Left ventricle myocardium inferior (tissue), 1 donor: ENCODE results near the gene ZMYND10. TPM values are rescaled to one million over a fixed set of nuclear protein-coding genes. Genes with fewer than 3 reads are reported as not detected.

Experiments used
- DNase-seq: peaks from one replicate; pipeline ENCODE4 v3.0.0-alpha.2; 2020
- H3K27ac ChIP-seq: fragments of 200-600 bp; replicated peaks from 2 replicates; pipeline ENCODE4 v1.8.0; 2021
- H3K27me3 ChIP-seq: fragments of 200-600 bp; 2 replicates; pipeline ENCODE4 v1.8.0; 2021; ENCODE audit warnings: low read depth
- H3K36me3 ChIP-seq: fragments of 200-600 bp; 2 replicates; pipeline ENCODE4 v1.8.0; 2021
- H3K4me1 ChIP-seq: fragments of 200-600 bp; 2 replicates; pipeline ENCODE4 v1.8.0; 2021
- H3K4me3 ChIP-seq: fragments of 200-600 bp; 2 replicates; pipeline ENCODE4 v1.8.0; 2021; ENCODE audit warnings: mild to moderate bottlenecking, moderate library complexity
- H3K9me3 ChIP-seq: fragments of 200-600 bp; replicated peaks from 2 replicates; pipeline ENCODE4 v1.8.0; 2021
- CTCF ChIP-seq: fragments of 200-600 bp; IDR thresholded peaks from 2 replicates; pipeline ENCODE4 v1.8.0; 2021; ENCODE audit warnings: antibody characterized with exemption, mild to moderate bottlenecking, borderline replicate concordance
- intact Hi-C: fragments of 100-400 bp; cut with micrococcal nuclease; formaldehyde crosslinking; loops from one replicate; pipeline ENCODE4 v1.11.0; 2022
- total RNA-seq: library from RNA; stranded (reverse); fragmentation: NEBNext Ultra II Directional; extraction: Animal tissue kit (Norgen Biotek cat#: 25700); gene quantifications from one replicate; pipeline ENCODE4 v1.2.1, GENCODE V29; 2021
- donor health status: DM: no; HTN: yes; CAD: no; lungs with severe emphysema.

ZMYND10 gene
- total RNA-seq, 1 donor from 2014 or later: not detected

GRCh38 chr3:50374363-50375257 is 29.1 kb upstream of the ZMYND10 start:
- DNase-seq: no peak
- intact Hi-C loops: no loop called here
- TF ChIP-seq CTCF: no peak
- no peaks in the 10 kb centered on the region for H3K9me3 ChIP-seq
- no peaks in the 10 kb centered on the region for H3K4me1 ChIP-seq
- no peak overlapping the region for H3K4me3 ChIP-seq
- H3K27me3 ChIP-seq: peaks cover 4% of the 10 kb centered on the region
- no peaks in the 10 kb centered on the region for H3K36me3 ChIP-seq
- H3K27ac ChIP-seq: no peak overlapping the region

- no peak for DNase-seq
- Histone ChIP-seq H3K9me3 (no peaks in the 10 kb centered on the region), H3K27me3 (peaks cover 4% of the 10 kb centered on the region), H3K4me3 (no peak overlapping the region), H3K27ac (no peak overlapping the region), H3K36me3 (no peaks in the 10 kb centered on the region), H3K4me1 (no peaks in the 10 kb centered on the region)
- no peak for TF ChIP-seq CTCF
- intact Hi-C loops: no loop called here
Observed at GRCh38 chr3:50373146-50374051, 27.9 kb upstream of the ZMYND10 start.

DNA sequence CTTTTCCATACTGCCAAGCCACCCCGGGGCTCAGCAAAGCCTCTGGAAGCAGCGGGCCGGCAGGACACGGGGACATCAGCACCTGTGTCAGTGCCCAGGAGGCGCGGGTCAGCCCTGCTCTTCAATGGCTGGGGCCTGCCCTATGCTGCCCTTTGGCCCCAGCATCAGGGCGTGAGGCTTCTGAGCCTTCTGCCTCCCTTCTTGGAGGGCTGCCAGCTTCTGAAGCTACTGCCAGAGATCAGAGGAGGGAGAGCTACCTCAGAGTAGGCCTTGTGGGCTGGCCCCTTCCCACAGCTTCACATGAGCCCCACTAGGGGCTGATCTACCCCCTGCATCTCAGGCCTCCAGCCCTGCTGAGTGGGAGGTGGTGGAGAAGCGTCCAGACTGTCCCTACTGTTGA is 26.8 kb upstream of the ZMYND10 start:
- H3K36me3 ChIP-seq: no peaks in the 10 kb centered on the region
- no peak overlapping the region for H3K27ac ChIP-seq
- H3K27me3 ChIP-seq: peaks cover 4% of the 10 kb centered on the region
- no peaks in the 10 kb centered on the region for H3K4me1 ChIP-seq
- no peak for TF ChIP-seq CTCF
- intact Hi-C loops: no loop called here
- no peaks in the 10 kb centered on the region for H3K9me3 ChIP-seq
- no peak for DNase-seq
- H3K4me3 ChIP-seq: no peak overlapping the region

- Histone ChIP-seq H3K9me3 (no peaks in the 10 kb centered on the region), H3K4me1 (no peaks in the 10 kb centered on the region), H3K27me3 (peaks cover 4% of the 10 kb centered on the region), H3K27ac (no peak overlapping the region), H3K36me3 (no peaks in the 10 kb centered on the region), H3K4me3 (no peak overlapping the region)
- no peak for TF ChIP-seq CTCF
- intact Hi-C loops: no loop called here
- DNase-seq: no peak
Observed at GRCh38 chr3:50371133-50371685, 25.7 kb upstream of the ZMYND10 start.

GRCh38 chr3:50370594-50370993 is 25.1 kb upstream of the ZMYND10 start:
- TF ChIP-seq CTCF: no peak
- no peaks in the 10 kb centered on the region for H3K36me3 ChIP-seq
- no peak for DNase-seq
- H3K4me3 ChIP-seq: no peak overlapping the region
- H3K27me3 ChIP-seq: peaks cover 4% of the 10 kb centered on the region
- no peak overlapping the region for H3K27ac ChIP-seq
- no peaks in the 10 kb centered on the region for H3K9me3 ChIP-seq
- intact Hi-C loops: no loop called here
- H3K4me1 ChIP-seq: peaks cover under 1% of the 10 kb centered on the region
